Measurements from ENCODE around the gene CSRNP3.
"Not testable (repeated sequence)": the region's sequence is repeated elsewhere in the genome, so short reads cannot be mapped to it uniquely, and the experiment has no call there.

The CSRNP3 gene

GRCh38 chr2:165648801-165649200 lies 179.3 kb downstream of the CSRNP3 start:
- TF ChIP-seq CTCF (IDR thresholded peaks at IDR 0.05; ENCODE audit: extremely low read depth, insufficient read depth, missing control alignments), result no peak
- in situ Hi-C loops (cut with MboI; ENCODE audit: low pct_unique_long_range_greater_than_20kb, low sequenced_read_pairs, unreplicated experiment), result no loop called here
- DNase-seq (ENCODE audit: low spot score), result no peak

GRCh38 chr2:165651233-165651632 lies 181.7 kb downstream of the CSRNP3 start:
- DNase-seq (ENCODE audit: low spot score), result no peak
- in situ Hi-C loops (cut with MboI; ENCODE audit: low pct_unique_long_range_greater_than_20kb, low sequenced_read_pairs, unreplicated experiment), result no loop called here
- TF ChIP-seq CTCF (IDR thresholded peaks at IDR 0.05; ENCODE audit: extremely low read depth, insufficient read depth, missing control alignments), result no peak

- no peak for DNase-seq (ENCODE audit: low spot score)
- in situ Hi-C loops (cut with MboI; ENCODE audit: low pct_unique_long_range_greater_than_20kb, low sequenced_read_pairs, unreplicated experiment), result no loop called here
- no peak for TF ChIP-seq CTCF (IDR thresholded peaks at IDR 0.05; ENCODE audit: extremely low read depth, insufficient read depth, missing control alignments)
Measured at GRCh38 chr2:165655661-165656060, 186.2 kb downstream of the CSRNP3 start.

- in situ Hi-C loops (cut with MboI; ENCODE audit: low pct_unique_long_range_greater_than_20kb, low sequenced_read_pairs, unreplicated experiment), result no loop called here
- no peak for TF ChIP-seq CTCF (IDR thresholded peaks at IDR 0.05; ENCODE audit: extremely low read depth, insufficient read depth, missing control alignments)
Measured at GRCh38 chr2:165660361-165660760, 190.9 kb downstream of the CSRNP3 start.

GRCh38 chr2:165662720-165663119 lies 193.2 kb downstream of the CSRNP3 start:
- TF ChIP-seq CTCF (IDR thresholded peaks at IDR 0.05; ENCODE audit: extremely low read depth, insufficient read depth, missing control alignments), result no peak
- in situ Hi-C loops (cut with MboI; ENCODE audit: low pct_unique_long_range_greater_than_20kb, low sequenced_read_pairs, unreplicated experiment), result no loop called here
- no peak for DNase-seq (ENCODE audit: low spot score)

More at GRCh38 chr2:165660361-165660760, 190.9 kb downstream of the CSRNP3 start:
- peak; percentile 7 for DNase-seq (ENCODE audit: low spot score)

- no peak for DNase-seq (ENCODE audit: low spot score)
- in situ Hi-C loops (cut with MboI; ENCODE audit: low pct_unique_long_range_greater_than_20kb, low sequenced_read_pairs, unreplicated experiment), result no loop called here
- no peak for TF ChIP-seq CTCF (IDR thresholded peaks at IDR 0.05; ENCODE audit: extremely low read depth, insufficient read depth, missing control alignments)
Measured at GRCh38 chr2:165665614-165666013, 196.1 kb downstream of the CSRNP3 start.

GRCh38 chr2:165666073-165666472 lies 196.6 kb downstream of the CSRNP3 start:
- in situ Hi-C loops (cut with MboI; ENCODE audit: low pct_unique_long_range_greater_than_20kb, low sequenced_read_pairs, unreplicated experiment); DNase-seq (ENCODE audit: low spot score): not testable (repeated sequence)
